Astrocyte (in vitro differentiated cells and primary cell): Measurements from ENCODE around the gene FAM234B. TPM values are rescaled to one million over a fixed set of nuclear protein-coding genes. Genes with fewer than 3 reads are reported as not detected.

ENCODE experiments used
- DNase-seq: peaks from one replicate; pipeline ENCODE4 v3.0.0-alpha.2; 2010; ENCODE audit warnings: low read depth
- FAIRE-seq: peaks from 2 replicates; lab custom pipeline; 2011; peaks lifted over from hg19 to GRCh38; lab: Jason Lieb, UNC
- H2AFZ ChIP-seq: 2 replicates; pipeline ENCODE4 v1.6.0; 2012; ENCODE audit warnings: low read depth, low read length, inconsistent platforms
- H3K27ac ChIP-seq: 2 replicates; pipeline ENCODE4 v1.5.1; 2011; ENCODE audit warnings: low read depth, low read length, inconsistent platforms
- H3K27me3 ChIP-seq: 2 replicates; pipeline ENCODE4 v1.6.0; 2011; ENCODE audit warnings: low read length, inconsistent platforms; ENCODE audit not compliant: insufficient read depth
- H3K36me3 ChIP-seq: 2 replicates; pipeline ENCODE4 v1.5.1; 2011; ENCODE audit warnings: low read length, inconsistent platforms; ENCODE audit not compliant: insufficient read depth
- H3K4me1 ChIP-seq: 2 replicates; pipeline ENCODE4 v1.5.1; 2011; ENCODE audit warnings: low read length, inconsistent platforms; ENCODE audit not compliant: insufficient read depth
- H3K4me2 ChIP-seq: 2 replicates; pipeline ENCODE4 v1.6.0; 2012; ENCODE audit warnings: low read length, inconsistent platforms
- H3K4me3 ChIP-seq: 2 replicates; pipeline ENCODE4 v1.5.1; 2011; ENCODE audit warnings: low read depth, mild to moderate bottlenecking, low read length, inconsistent platforms; ENCODE audit not compliant: insufficient read depth
- H3K79me2 ChIP-seq: 2 replicates; pipeline ENCODE4 v1.6.0; 2012; ENCODE audit warnings: mild to moderate bottlenecking, low read length, inconsistent platforms; ENCODE audit not compliant: insufficient read depth
- H3K9ac ChIP-seq: 2 replicates; pipeline ENCODE4 v1.6.0; 2012; ENCODE audit warnings: mild to moderate bottlenecking, low read length, inconsistent platforms
- H3K9me3 ChIP-seq: 2 replicates; pipeline ENCODE4 v1.5.1; 2012; ENCODE audit warnings: low read depth, mild to moderate bottlenecking, low read length, inconsistent platforms; ENCODE audit not compliant: insufficient read depth
- H4K20me1 ChIP-seq: 2 replicates; pipeline ENCODE4 v1.6.0; 2012; ENCODE audit warnings: low read length, inconsistent platforms; ENCODE audit not compliant: insufficient read depth
- H3K27ac Mint-ChIP-seq: one replicate; pipeline ENCODE4 v1.8.0; 2021; ENCODE audit warnings: mild to moderate bottlenecking, mixed read lengths; ENCODE audit not compliant: unreplicated experiment
- H3K27me3 Mint-ChIP-seq: one replicate; pipeline ENCODE4 v1.8.0; 2021; ENCODE audit warnings: low read depth, mixed read lengths; ENCODE audit not compliant: unreplicated experiment
- H3K36me3 Mint-ChIP-seq: one replicate; pipeline ENCODE4 v1.8.0; 2021; ENCODE audit warnings: low read depth, mixed read lengths; ENCODE audit not compliant: unreplicated experiment
- H3K4me1 Mint-ChIP-seq: one replicate; pipeline ENCODE4 v1.8.0; 2021; ENCODE audit warnings: low read depth, mixed read lengths; ENCODE audit not compliant: unreplicated experiment
- H3K4me3 Mint-ChIP-seq: one replicate; pipeline ENCODE4 v1.8.0; 2021; ENCODE audit warnings: mild to moderate bottlenecking, moderate library complexity, mixed read lengths; ENCODE audit not compliant: unreplicated experiment
- H3K9me3 Mint-ChIP-seq: one replicate; pipeline ENCODE4 v1.8.0; 2021; ENCODE audit warnings: mild to moderate bottlenecking, mixed read lengths; ENCODE audit not compliant: unreplicated experiment
- CTCF ChIP-seq: IDR thresholded peaks from 2 replicates; pipeline ENCODE4 v1.5.1; 2011; ENCODE audit warnings: low read depth, mild to moderate bottlenecking, inconsistent platforms, low read length, moderate library complexity; ENCODE audit not compliant: insufficient read depth
- EZH2 ChIP-seq: IDR thresholded peaks from 2 replicates; pipeline ENCODE4 v1.6.1; 2012; ENCODE audit warnings: mild to moderate bottlenecking, low read length, inconsistent platforms; ENCODE audit not compliant: insufficient read depth
- total RNA-seq: library from RNA; stranded (reverse); gene quantifications from 2 replicates; pipeline ENCODE4 v1.2.1, GENCODE V29; 2021

FAM234B gene
- total RNA-seq, 1 donor from 2014 or later, result 6.2 TPM

DNA sequence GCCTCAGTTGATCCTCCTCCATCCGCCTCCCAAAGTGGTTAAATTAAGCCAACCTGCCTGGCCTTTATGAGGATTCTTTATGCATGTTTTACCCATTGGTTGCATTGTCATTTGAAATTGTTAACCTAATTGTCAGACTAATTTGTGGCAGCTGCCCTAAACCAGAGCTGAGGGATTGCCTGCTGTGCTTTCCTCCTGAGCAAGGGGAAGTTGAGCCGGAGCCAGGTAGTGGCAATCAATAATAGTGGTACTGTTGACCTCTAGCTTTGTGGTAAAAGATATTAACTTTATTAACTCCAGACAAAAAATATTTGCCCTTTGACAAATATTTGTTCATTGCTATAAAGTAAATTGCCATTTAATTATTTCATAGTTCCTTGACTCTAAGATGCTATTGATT, 38.5 kb upstream of the FAM234B start:
- H3K9me3 Mint-ChIP-seq, result no peaks in the 10 kb centered on the region
- no peak for FAIRE-seq
- no peak overlapping the region for H3K27ac Mint-ChIP-seq
- H3K4me2 ChIP-seq, result no peak overlapping the region
- DNase-seq, result no peak
- TF ChIP-seq EZH2, result no peak
- TF ChIP-seq CTCF, result no peak
- H3K36me3 ChIP-seq, result no peaks in the 10 kb centered on the region
- H3K27me3 ChIP-seq, result no peaks in the 10 kb centered on the region
- H3K27me3 Mint-ChIP-seq, result peaks cover 3% of the 10 kb centered on the region
- peaks cover 7% of the 10 kb centered on the region for H3K4me1 ChIP-seq
- no peaks in the 10 kb centered on the region for H4K20me1 ChIP-seq
- no peak overlapping the region for H3K9ac ChIP-seq
- no peaks in the 10 kb centered on the region for H3K4me1 Mint-ChIP-seq
- no peak overlapping the region for H3K27ac ChIP-seq
- H3K4me3 ChIP-seq, result no peak overlapping the region
- H3K79me2 ChIP-seq, result peaks cover 3% of the 10 kb centered on the region
- H3K36me3 Mint-ChIP-seq, result no peaks in the 10 kb centered on the region
- H3K4me3 Mint-ChIP-seq, result no peak overlapping the region
- H3K9me3 ChIP-seq, result no peaks in the 10 kb centered on the region
- H2AFZ ChIP-seq, result no peak overlapping the region

DNA sequence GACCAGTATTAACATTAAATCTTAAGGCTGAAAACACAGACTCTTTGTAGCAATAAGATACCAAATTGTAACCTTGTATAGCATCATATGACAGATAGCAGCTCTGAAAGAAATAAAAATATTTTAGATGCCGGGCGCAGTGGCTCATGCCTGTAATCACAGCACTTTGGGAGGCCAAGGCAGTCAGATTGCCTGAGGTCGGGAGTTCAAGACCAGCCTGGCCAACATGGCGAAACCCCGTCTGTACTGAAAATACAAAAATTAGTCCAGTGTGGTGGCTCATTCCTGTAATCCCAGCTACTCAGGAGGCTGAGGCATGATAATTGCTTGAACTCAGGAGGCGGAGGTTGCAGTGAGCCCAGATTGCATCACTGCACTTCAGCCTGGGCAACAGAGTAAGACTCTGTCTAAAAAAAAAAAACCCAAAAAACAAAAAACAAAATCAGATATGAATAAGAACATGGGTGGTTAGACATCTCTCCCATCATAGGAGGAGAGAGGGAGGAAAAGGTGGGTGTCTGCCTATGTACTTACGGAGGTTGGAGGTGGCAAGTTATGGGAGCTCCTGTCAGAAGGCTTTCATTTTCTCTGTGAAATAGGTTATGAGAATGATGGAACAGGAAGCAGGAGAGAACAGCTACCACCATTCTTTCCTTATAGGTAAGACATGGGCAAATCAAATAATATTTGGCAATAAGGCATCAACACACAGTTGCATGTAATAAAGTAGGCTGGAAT, 36.5 kb upstream of the FAM234B start:
- no peak overlapping the region for H3K9ac ChIP-seq
- H3K27ac Mint-ChIP-seq, result no peak overlapping the region
- H3K4me1 Mint-ChIP-seq, result no peaks in the 10 kb centered on the region
- no peaks in the 10 kb centered on the region for H3K27me3 ChIP-seq
- H3K4me3 ChIP-seq, result no peak overlapping the region
- no peaks in the 10 kb centered on the region for H3K9me3 ChIP-seq
- no peak overlapping the region for H3K27ac ChIP-seq
- no peaks in the 10 kb centered on the region for H4K20me1 ChIP-seq
- H3K27me3 Mint-ChIP-seq, result peaks cover 8% of the 10 kb centered on the region
- H3K79me2 ChIP-seq, result no peaks in the 10 kb centered on the region
- H3K4me2 ChIP-seq, result no peak overlapping the region
- no peak overlapping the region for H2AFZ ChIP-seq
- no peaks in the 10 kb centered on the region for H3K9me3 Mint-ChIP-seq
- FAIRE-seq, result no peak
- no peak for TF ChIP-seq EZH2
- TF ChIP-seq CTCF, result no peak
- no peak for DNase-seq
- H3K4me1 ChIP-seq, result no peaks in the 10 kb centered on the region
- no peaks in the 10 kb centered on the region for H3K36me3 Mint-ChIP-seq
- no peak overlapping the region for H3K4me3 Mint-ChIP-seq
- no peaks in the 10 kb centered on the region for H3K36me3 ChIP-seq

GRCh38 chr12:13008741-13009380, 35.3 kb upstream of the FAM234B start:
- H3K4me3 Mint-ChIP-seq, result no peak overlapping the region
- no peaks in the 10 kb centered on the region for H3K36me3 ChIP-seq
- H3K79me2 ChIP-seq, result no peaks in the 10 kb centered on the region
- H4K20me1 ChIP-seq, result no peaks in the 10 kb centered on the region
- FAIRE-seq, result no peak
- H3K4me1 ChIP-seq, result no peaks in the 10 kb centered on the region
- H3K27me3 Mint-ChIP-seq, result peaks cover 8% of the 10 kb centered on the region
- H3K4me1 Mint-ChIP-seq, result no peaks in the 10 kb centered on the region
- no peaks in the 10 kb centered on the region for H3K9me3 ChIP-seq
- H3K27ac Mint-ChIP-seq, result peak overlapping the region; percentile 13
- no peak overlapping the region for H3K27ac ChIP-seq
- TF ChIP-seq CTCF (no peak), EZH2 (no peak)
- no peaks in the 10 kb centered on the region for H3K36me3 Mint-ChIP-seq
- no peak overlapping the region for H2AFZ ChIP-seq
- no peaks in the 10 kb centered on the region for H3K27me3 ChIP-seq
- no peak overlapping the region for H3K9ac ChIP-seq
- H3K4me3 ChIP-seq, result no peak overlapping the region
- no peak overlapping the region for H3K4me2 ChIP-seq
- no peaks in the 10 kb centered on the region for H3K9me3 Mint-ChIP-seq
- peak; percentile 16 for DNase-seq
